Measurements from ENCODE around the gene RIMS1.

The RIMS1 gene, protein sequence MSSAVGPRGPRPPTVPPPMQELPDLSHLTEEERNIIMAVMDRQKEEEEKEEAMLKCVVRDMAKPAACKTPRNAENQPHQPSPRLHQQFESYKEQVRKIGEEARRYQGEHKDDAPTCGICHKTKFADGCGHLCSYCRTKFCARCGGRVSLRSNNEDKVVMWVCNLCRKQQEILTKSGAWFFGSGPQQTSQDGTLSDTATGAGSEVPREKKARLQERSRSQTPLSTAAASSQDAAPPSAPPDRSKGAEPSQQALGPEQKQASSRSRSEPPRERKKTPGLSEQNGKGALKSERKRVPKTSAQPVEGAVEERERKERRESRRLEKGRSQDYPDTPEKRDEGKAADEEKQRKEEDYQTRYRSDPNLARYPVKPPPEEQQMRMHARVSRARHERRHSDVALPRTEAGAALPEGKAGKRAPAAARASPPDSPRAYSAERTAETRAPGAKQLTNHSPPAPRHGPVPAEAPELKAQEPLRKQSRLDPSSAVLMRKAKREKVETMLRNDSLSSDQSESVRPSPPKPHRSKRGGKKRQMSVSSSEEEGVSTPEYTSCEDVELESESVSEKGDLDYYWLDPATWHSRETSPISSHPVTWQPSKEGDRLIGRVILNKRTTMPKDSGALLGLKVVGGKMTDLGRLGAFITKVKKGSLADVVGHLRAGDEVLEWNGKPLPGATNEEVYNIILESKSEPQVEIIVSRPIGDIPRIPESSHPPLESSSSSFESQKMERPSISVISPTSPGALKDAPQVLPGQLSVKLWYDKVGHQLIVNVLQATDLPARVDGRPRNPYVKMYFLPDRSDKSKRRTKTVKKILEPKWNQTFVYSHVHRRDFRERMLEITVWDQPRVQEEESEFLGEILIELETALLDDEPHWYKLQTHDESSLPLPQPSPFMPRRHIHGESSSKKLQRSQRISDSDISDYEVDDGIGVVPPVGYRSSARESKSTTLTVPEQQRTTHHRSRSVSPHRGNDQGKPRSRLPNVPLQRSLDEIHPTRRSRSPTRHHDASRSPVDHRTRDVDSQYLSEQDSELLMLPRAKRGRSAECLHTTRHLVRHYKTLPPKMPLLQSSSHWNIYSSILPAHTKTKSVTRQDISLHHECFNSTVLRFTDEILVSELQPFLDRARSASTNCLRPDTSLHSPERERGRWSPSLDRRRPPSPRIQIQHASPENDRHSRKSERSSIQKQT (N-terminal part only)

DNA sequence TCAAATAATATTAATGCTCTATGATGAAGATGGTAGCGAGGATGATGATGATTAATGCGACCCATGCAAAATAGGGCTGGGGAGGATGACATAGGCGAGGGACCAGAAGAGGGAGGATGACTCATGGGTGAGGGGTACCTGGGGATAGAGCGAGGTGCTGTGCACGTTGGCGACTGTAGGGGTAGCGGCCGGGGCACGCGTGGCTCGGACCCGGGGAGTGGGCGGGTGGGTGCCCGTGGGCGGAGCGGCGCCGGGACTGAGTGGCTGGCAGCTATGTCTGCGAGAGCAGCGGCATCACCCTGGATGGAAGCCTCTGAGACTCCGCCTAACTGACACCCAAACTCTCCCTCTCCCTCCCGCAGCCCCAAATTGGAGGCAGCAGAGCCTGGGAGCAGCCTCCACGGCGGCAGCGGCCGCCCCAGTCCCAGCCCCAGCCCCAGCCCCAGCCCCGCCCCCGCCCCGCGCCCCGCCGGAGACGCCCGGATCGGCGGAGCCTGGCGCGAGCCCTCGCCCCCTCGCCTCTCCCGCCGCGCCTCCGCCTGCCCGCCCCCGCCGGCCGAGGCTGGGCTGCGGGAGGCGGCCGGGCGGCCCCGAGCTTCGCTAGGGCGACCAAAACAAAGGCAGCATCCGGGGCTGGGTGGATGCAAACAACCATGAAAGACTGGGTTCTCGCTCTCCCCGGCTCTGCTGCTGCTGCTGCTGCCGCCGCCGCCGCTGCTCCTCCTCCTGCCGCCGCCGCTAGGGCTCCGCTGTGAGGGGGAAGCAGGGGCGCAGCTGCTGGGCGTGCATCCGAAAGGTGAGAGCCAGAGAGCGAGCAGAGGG is at the start of gene RIMS1:
RIMS1 (plus strand) TSS at position 367 of the 822 bp plus-strand sequence. CDS start 474 bp downstream, outside the sequence.
- no peak for DNase-seq

DNA sequence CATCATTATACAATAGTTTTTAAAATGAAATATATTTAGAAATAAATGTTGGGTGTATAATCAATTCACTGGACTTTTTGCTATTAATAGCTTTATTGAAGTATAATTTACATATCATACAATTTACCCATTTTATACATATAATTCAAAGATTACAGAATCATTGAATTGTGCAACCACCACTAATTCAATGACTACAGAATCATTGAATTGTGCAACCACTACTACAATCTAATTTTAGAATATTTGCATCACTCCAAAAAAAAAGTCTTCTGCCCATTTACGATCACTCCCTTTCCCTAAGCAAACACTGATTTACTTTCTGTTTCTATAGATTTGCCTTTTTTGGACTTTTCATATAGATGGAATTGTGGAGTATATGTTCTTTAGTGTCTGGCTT is 35.1 kb upstream of the RIMS1 start:
- no peak for DNase-seq

DNA sequence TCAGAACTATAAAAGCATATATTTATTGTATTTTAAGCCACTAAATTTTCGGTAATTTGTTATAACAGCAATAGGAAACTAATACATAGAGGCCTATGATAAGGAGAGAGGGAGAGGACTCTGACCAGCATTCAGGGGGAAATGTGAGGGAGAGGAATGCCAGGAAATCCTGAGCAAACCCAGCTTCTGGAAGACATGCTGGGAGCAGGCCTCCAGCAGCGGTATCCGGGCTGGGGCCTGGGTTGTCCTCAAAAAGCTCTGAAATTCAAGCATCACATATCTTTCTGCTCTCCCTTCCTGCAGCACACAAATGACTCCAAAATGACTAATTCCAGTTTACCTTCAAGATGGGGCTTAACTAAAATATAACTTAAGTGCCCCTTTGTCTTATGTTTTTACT is 33.4 kb upstream of the RIMS1 start:
- no peak for DNase-seq

DNA sequence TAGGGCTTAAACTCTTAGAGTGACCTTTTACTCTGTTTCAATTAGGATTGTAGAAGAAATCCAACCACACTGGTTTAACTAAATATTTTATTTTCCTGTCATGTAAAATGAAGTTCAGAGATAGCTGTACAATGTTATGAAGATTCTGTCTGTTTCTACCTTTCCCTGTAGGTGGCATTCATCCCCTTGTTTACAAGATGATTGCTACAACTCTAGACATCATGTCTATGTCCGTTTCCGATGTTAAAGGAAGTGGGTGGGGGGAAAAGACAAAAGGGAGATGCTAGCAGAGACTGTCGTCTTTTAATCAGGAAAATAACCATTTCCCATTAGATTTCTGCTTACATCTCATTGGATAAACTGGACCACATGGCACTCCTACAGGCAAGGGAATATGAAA is 30.9 kb upstream of the RIMS1 start:
- DNase-seq: no peak

DNA sequence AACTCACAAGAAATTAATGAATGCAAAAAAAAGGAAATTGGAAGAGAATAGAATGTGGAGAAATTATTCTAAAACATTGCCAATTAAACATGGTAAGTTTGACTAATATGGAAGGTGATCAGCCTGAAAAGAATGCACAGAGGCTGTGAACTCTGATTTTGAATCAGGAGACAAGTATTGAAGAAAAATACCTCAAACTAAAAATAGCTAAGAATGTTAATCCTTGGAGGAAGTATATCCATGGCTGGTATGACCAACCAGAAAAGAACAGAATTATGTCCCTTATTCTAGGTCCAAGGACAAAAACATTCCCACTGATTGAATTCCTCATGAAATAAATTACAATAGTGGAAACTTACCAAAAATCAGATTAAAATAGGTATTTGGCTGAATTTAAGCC is 7.3 kb upstream of the RIMS1 start:
- no peak for DNase-seq

DNA sequence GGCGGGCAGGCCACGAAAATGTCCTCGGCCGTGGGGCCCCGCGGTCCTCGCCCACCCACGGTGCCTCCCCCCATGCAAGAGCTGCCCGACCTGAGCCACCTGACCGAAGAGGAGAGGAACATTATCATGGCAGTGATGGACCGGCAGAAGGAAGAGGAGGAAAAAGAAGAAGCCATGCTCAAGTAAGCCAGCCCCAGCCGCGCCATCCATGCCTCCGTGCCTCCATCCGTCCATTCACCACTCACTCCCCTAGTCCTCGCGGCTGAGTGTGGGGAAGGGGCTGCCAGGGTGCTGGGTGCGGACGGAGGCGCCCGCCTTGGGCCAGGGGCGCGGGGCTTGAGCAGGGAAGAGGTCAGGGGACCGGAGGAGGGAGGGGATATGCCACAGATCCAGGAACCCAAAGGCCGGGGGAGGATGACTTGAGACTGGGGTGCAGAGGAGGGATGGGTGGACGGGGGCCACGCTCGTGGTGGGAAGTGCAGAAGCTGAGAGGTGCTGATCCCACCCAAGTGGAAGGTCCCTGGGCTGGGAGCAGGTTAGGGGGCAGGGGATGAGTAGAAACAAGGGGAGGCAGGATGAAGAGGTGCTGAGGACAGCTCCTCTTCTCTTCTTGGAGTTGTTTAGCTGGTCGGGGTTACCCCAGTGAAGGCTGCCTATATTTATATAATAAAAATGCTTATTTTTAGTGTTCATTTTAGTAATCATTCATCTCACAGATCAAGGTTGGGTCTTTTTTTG is 825 bp downstream of the RIMS1 start:
- no peak for DNase-seq

DNA sequence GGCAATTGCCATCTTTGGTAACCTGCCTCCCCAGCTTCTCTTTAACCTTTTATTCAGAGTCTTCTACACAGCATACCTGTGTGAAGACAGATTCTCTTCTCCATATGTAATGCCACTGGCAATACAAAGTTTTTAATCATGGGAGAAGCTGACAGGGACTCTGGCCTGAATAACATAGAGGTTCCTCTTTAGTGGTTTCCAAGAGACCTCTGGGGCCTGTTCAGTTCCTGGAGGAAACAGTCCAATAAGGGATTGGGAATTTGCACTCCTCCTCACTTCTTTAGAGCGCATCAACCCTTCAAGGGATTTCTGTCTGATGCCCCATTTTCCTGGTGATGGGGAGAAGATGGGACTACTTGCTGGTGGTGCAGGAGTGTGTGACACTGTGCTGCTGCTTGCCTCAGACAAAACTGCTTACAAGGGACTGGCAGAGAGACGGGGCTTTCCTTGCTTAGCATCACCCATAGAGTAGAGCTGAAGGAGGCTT is 1.4 kb downstream of the RIMS1 start:
- no peak for DNase-seq

DNA sequence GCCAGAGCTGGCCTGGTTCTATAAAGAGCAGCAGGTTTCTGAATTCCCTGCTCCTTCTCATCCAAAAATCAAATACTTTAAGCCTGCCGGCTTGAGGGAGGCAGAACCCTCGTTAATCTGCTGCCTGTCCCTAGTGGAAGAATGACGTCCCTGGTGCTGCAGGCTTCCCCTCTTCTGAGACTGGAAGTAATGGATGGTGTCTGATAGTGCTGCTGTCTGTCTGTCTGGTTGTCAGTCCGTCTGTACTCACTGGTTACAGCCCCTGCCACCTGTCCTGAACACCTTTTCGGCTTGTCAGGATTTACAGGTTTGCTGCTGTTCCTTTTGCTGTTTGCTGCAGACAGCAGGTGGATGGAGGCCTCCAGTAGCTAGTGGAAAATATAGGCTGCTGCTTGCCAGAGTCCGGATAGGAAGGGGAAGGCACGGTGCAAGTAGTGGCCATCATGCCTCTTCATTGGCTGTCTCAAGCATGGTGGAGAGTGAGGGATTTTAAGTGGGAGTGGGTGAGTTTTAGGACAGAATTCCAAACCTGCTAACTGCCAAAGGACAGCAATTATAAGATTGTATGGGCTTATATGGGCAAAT is 2.5 kb downstream of the RIMS1 start:
- no peak for DNase-seq

DNA sequence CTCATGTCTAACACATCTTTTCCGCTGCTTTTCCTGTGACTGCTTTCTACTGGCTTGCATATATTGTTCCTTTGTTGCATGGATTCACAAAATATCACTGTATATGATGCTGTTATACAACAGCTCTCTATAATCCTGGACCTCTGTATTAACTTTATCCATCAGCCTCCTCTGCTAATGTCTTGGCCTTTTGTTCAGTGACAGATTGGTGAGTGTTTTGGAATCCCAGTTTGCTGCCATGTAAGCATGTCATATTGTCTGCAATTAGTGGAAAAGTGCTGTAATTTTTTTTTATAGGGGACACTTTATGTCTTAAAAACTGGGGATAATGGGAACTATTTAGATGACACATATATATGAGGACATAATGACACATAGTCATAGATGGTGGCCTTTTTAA is 3.0 kb downstream of the RIMS1 start:
- DNase-seq: no peak

DNA sequence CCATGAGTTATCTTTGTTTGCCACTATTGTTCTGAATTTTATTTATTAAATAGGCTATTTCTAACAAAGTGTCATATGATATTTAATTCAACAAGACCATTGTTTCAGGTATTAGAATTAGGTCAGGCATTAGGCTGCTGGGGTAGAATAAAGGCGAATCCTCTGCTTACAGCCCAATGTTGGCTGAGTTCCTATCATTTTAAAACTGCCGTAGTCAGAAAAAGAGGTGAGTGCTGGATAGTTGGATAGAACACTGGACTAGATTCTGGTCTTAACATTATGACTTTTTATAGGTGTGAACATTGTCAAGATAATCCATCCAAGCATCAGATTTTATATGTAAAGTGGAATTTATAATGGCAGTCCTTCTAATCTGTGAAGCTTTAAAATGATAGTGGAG is 6.3 kb downstream of the RIMS1 start:
- DNase-seq: no peak

DNA sequence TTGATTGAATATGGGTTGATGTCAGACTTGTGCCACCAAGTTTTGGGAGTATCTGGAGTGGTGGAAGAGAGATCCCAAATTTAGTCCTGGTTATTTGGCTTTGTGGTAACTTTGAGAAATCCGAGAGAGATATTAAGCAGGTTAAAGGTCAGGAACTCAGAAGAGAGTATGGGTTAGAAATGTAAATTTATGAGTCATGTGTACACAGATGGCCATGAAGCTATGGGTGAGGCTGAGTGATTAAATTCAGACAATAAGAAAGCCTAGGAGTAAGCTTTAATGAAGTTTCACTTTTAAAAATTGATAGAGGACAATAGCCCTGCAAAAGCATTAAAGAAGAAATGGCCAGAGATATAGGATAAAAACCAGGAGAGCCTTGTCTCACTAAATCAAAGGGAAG is 14.3 kb downstream of the RIMS1 start:
- DNase-seq: no peak

DNA sequence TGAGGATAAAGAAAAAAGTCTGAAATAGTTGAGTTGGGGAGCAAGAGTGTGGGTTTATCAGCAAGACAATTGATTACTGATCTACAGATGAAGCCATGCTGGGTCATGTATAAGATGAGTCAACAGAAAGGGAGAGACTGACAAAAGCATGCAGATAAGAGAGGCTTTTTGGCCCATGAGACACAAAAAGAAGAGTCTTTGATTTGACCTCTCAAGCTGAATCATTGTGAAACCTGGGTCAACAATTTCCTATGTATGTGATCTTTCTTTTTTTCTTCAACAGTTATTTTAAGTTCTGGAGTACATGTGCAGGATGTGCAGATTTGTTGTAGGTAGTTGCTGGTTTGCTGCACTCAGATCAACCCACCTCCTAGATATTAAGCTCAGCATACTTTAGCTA is 15.9 kb downstream of the RIMS1 start:
- DNase-seq: no peak

DNA sequence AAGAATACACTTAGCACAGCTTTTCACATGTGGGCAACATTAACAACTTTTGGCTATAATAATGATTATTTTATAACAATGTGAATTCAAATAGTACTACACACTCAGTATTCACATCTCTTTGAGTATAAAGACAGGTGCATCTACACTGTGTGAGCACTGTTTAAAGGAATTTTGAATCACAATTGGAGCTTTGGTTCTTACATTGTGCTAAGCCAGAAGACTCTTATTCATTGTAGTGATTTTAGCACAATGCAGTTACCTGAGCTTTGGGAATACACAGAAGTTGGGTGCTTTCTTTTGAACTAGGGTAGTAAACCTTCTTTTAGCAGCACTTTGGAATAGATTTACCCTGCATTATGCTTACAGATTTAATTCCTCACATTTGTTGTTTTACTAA is 20.5 kb downstream of the RIMS1 start:
- DNase-seq: no peak

DNA sequence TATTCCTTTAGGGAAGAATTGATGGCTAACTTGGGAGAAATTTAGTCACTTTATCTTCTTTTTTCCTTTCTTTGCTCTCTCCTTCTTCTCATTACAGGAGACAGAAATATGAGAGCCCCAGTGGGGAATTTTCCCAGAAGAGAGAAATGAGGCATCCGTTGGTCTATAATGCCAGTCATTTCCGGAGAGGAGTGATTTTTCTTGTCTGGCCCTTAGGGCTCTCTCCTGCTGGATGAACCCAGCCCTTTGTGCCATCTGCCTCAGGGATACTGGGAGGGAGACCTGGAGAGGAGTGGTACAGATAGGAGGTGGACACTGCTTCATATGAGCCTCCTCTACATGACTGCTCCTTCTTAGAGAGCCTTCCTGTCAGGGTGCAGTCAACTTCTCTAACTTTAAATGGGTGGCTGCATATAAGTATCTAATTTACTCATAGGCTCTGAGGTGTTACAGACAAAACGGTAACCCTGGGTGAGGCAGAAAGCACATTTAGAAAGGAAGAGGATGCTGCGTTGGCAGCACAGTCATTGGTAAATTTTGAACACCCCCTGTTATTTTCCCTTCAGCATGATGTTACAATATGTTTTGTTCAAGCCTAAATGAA is 21.9 kb downstream of the RIMS1 start:
- DNase-seq: no peak

DNA sequence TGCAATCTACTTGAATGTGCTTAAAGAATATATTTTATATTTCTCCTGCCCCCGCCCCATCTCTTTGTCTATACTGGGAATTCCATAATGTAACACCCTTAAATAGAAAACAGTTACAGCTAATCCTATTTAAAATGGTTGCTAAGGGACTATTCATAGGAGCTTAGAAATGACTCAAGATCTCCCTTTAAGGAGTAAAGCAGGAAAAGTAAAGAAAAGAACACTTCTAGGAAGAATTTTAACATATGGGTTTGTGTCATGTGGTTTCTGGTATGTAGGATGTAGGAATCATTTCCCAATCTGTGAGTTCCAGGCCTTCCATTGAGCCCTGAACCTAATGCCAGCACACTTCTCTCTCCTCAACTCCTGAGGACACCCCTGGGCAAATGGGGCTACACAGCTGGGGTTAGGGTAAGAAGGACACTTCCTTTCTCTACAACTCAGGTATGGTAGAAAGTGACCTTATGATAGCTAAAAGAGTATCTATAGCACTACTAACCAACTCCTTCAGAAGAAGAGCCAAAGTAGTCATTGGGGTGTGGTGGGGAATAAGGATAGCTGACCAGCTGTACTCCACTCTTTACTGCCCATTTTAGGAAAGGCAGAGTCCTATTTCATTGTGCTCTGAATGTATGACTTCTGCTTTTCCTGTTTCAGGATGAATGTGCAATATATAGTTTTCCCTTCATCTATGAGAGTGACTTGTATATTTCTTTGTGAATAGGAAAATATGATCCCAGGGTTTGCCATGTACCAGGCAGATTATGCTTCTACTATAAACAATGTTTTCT is 27.3 kb downstream of the RIMS1 start:
- no peak for DNase-seq

DNA sequence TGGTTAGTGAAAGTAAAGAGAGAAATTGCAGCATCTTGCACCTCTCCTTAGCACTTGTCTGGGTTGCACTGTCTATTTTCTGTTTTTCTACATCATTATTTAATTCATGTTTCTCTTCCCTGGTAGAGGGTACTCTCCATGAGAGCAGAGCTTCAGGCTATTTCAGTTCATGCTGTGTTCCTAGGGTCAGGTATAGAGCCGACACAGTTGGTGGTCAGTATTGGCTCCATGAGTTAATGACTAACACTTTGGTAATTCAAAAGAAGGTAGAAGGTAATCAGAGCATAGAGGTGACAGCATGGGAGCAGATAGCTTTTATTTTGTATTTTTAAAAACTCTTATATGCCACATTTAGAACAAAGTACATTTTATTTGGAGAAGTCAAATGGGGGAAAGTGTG is 42.7 kb downstream of the RIMS1 start:
- no peak for DNase-seq

DNA sequence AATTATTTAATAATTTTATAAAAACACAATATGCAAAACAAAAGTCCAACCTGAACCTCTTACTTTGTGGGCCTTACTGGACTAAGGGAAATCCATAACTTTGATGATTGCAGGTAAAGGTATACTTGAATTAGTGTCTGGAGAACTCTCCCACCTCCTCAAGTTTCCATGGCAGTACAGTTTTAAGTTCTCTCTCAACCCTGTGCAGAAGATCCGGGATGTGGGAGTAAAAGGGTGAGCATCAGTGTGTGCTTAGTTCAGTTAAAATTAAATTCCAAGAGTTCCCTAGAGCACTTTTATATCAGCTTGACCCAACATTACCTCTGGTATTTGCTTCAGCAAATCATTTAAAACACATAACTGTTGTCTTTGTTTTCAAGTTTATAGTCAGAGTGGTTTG is 47.5 kb downstream of the RIMS1 start:
- DNase-seq: no peak

DNA sequence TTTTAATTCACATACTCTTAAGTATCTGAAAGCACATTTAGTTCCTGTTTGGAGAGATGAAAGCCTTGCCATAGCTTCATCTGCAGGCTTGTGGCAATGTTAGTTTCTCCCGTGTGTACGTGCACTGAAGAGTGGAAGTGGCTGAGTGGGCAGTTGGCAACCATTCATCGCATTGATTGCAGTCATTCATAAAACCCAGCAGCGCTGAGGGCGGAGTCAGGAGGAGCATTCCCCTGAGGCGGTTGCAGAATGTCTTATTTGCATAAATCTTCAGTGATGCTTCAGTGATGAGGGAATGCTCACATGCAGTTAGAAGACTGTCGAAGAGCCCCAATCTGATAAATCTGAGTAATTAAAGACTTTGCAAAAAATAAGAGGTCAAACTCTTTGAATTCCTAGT is 79.1 kb downstream of the RIMS1 start:
- DNase-seq: no peak

DNA sequence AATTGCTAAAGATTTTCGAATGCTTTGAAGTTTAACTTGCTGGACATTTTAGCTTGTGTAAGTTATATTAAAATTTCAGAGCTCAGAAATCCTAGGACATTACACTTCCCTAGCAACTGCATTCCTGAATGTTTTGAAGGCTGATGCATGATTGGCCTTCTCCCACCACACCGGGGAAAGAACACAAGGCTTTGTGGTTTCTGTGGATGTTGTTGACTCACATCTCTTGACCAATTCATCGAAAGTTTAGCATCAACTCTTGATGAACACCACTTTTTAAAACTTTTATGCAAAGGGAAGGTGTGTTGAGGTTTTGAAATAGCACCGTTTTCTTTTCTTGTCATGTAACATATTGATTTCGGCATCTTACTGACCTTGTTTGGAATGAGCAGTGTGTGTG is 81.1 kb downstream of the RIMS1 start:
- no peak for DNase-seq

DNA sequence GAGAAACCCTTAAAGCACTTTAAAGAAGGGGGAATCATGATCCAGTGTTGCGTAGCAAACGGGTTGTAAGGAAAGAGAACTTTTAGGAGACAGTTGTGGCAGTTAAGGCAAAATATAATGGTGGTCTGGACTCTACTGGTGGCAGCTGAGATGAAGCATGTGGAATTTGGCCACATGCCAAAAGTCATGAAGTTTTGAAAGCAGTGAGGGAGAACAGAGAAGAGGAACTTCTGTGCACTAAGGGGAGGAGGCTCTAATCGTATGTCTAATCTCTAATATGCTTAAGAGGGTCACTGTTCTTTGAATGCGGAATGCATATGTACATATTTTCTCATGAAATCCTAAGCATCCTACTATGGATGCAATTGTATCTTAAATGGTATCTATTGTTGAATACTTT is 91.5 kb downstream of the RIMS1 start:
- DNase-seq: no peak
